Naive thymus-derived CD4-positive, alpha-beta T cell (primary cell): ENCODE results near the gene ILRUN. TPM values are rescaled to one million over a fixed set of nuclear protein-coding genes. Genes with fewer than 3 reads are reported as not detected.
"Not testable (repeated sequence)": the region's sequence is repeated elsewhere in the genome, so short reads cannot be mapped to it uniquely, and the experiment has no call there.

Experiments used
- ATAC-seq: fragments of 150-1000 bp; cut with Tn5 transposase; 2 replicates; pipeline ENCODE4 v1.10.0; 2021; ENCODE audit warnings: mild to moderate bottlenecking, moderate library complexity
- CTCF ChIA-PET: fragments of 350-600 bp; sonication (Branson Sonifier 250); formaldehyde crosslinking; loops from one replicate; lab custom pipeline; 2021; ENCODE audit warnings: antibody characterized with exemption; lab: Charles Lee
- POLR2A ChIA-PET: fragments of 350-600 bp; sonication (Branson Sonifier 250); formaldehyde crosslinking; loops from one replicate; lab custom pipeline; 2021; ENCODE audit warnings: antibody characterized with exemption, inconsistent platforms; lab: Charles Lee
- DNase-seq, 9 donors: peaks; one replicate each; pipeline versions ENCODE4 v3.0.0 to v3.0.0-alpha.2; 2020 to 2022; ENCODE audit warnings: mixed read lengths in 1 of 9
- H3K27ac ChIP-seq: one replicate; pipeline ENCODE4 v1.7.0; 2013; ENCODE audit warnings: mild to moderate bottlenecking, low read depth, low read length, moderate library complexity
- H3K27me3 ChIP-seq, 2 donors: one replicate each; pipeline ENCODE4 v1.7.0; 2013; ENCODE audit warnings: low read length in 2 of 2, mild to moderate bottlenecking in 2 of 2, moderate library complexity in 2 of 2; ENCODE audit not compliant: control insufficient read depth in 2 of 2, insufficient read depth in 2 of 2
- H3K36me3 ChIP-seq, 3 experiments: 1 replicate in 2 of 3; 2 replicates in 1 of 3; pipeline ENCODE4 v1.7.0; 2013; ENCODE audit warnings: low read length in 3 of 3, mild to moderate bottlenecking in 3 of 3, moderate library complexity in 1 of 3; ENCODE audit not compliant: insufficient read depth in 3 of 3, control insufficient read depth in 2 of 3
- H3K4me1 ChIP-seq, 2 donors: one replicate each; pipeline ENCODE4 v1.7.0; 2013; ENCODE audit warnings: low read length in 2 of 2, mild to moderate bottlenecking in 2 of 2, moderate library complexity in 1 of 2; ENCODE audit not compliant: control insufficient read depth in 2 of 2, insufficient read depth in 2 of 2
- H3K4me3 ChIP-seq: 2 replicates; pipeline ENCODE4 v1.7.0; 2013; ENCODE audit warnings: mild to moderate bottlenecking, low read length
- H3K9me3 ChIP-seq, 3 experiments: 1 replicate in 2 of 3; 2 replicates in 1 of 3; pipeline ENCODE4 v1.7.0; 2013; ENCODE audit warnings: low read length in 3 of 3; ENCODE audit not compliant: control insufficient read depth in 2 of 3
- H3K27ac Mint-ChIP-seq, 9 donors: one replicate each; pipeline ENCODE4 v1.8.0; 2020 to 2022; ENCODE audit warnings: mixed read lengths in 9 of 9, mild to moderate bottlenecking in 8 of 9, moderate library complexity in 5 of 9, inconsistent platforms in 2 of 9
- H3K27me3 Mint-ChIP-seq, 5 donors: one replicate each; pipeline ENCODE4 v1.8.0; 2021 to 2022; ENCODE audit warnings: mixed read lengths in 5 of 5, mild to moderate bottlenecking in 1 of 5
- H3K36me3 Mint-ChIP-seq, 5 donors: one replicate each; pipeline ENCODE4 v1.8.0; 2020 to 2022; ENCODE audit warnings: mixed read lengths in 5 of 5, mild to moderate bottlenecking in 3 of 5, inconsistent platforms in 1 of 5
- H3K4me1 Mint-ChIP-seq, 7 donors: one replicate each; pipeline ENCODE4 v1.8.0; 2020 to 2022; ENCODE audit warnings: mixed read lengths in 7 of 7, mild to moderate bottlenecking in 3 of 7, inconsistent platforms in 1 of 7
- H3K4me3 Mint-ChIP-seq, 10 donors: one replicate each; pipeline ENCODE4 v1.8.0; 2020 to 2022; ENCODE audit warnings: mild to moderate bottlenecking in 10 of 10, mixed read lengths in 10 of 10, moderate library complexity in 6 of 10, inconsistent platforms in 2 of 10
- H3K9me3 Mint-ChIP-seq, 11 donors: one replicate each; pipeline ENCODE4 v1.8.0; 2020 to 2022; ENCODE audit warnings: mixed read lengths in 11 of 11, mild to moderate bottlenecking in 4 of 11, inconsistent platforms in 1 of 11, moderate library complexity in 1 of 11
- intact Hi-C, 2 donors: fragments of 100-400 bp; cut with micrococcal nuclease; formaldehyde crosslinking; loops; one replicate each; pipeline ENCODE4 v1.15.1; 2023
- polyA plus RNA-seq, 2 donors: library from polyadenylated mRNA; unstranded; fragments of 300-500 nt; fragmentation: Illumina TruSeq; gene quantifications; one replicate each; pipeline ENCODE4 v1.2.3, GENCODE V29; 2021
- total RNA-seq, 6 experiments: library from RNA in 5 of 6; stranded (reverse) in 5 of 6; gene quantifications; 1 replicate in 5 of 6; 2 replicates in 1 of 6; pipeline ENCODE4 v1.2.3 and lab custom pipeline; 2021 to 2026

The ILRUN gene
- total and polyA plus RNA-seq, 7 experiments from 2014 or later: 8.8 to 74.6 (median 49.2) TPM

DNA sequence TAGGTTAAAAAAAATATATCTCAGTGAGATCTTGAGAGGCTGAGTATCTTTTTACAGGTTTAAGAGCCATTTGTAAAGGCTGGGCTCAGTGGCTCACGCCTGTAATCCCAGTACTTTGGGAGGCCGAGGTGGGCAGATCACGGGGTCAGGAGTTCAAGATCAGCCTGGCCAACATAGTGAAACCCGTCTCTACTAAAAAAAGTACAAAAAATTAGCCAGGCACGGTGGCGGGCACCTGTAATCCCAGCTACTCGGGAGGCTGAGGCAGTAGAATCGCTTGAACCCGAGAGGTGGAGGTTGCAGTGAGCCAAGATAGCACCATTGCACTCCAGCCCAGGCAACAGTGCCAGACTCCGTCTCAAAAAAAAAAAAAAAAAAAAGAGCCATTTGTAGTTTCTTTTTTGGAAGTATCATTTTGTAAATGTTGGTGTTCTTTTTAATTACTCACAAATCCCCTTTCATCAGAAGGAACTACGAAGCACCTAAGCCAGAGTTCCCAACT lies 40.6 kb downstream of the ILRUN start:
- ATAC-seq: not testable (repeated sequence)
- peaks cover 0 to 17% (median 12%) of the 10 kb centered on the region in 5 donors for H3K36me3 Mint-ChIP-seq

GRCh38 chr6:34654061-34654710 lies 42.4 kb downstream of the ILRUN start:
- H3K4me1 ChIP-seq: peaks cover 11 to 17% of the 10 kb centered on the region in 2 donors
- intact Hi-C loops: no loop called here

More for the DNA sequence above, 40.6 kb downstream of the ILRUN start:
- Histone ChIP-seq H3K4me3 (peak overlapping the region; percentile 55), H3K4me1 (peaks cover 11 to 17% of the 10 kb centered on the region in 2 donors), H3K27ac (peak overlapping the region; percentile 72)
- H3K36me3 ChIP-seq, H3K9me3 Mint-ChIP-seq, H3K27me3 Mint-ChIP-seq, H3K27me3 ChIP-seq, DNase-seq, H3K9me3 ChIP-seq: not testable (repeated sequence)
- intact Hi-C loops: loop anchor here (1.0 to 5.0 kb wide), 3 partner anchors 8 to 101 kb away; partner anchors contain the start of gene SNRPC (in 1 of the 2)
- ChIA-PET POLR2A (interaction anchor here (0.7 to 4.4 kb wide), 8 partner anchors 10 to 419 kb away, joined by 3 to 49 read pairs (median 4); partner anchors contain the start of genes HMGA1 and ILRUN), CTCF (interaction anchor here (0.8 kb wide), 2 partner anchors 9 to 47 kb away, joined by 3 to 4 read pairs; no protein-coding TSS in a partner anchor)
- H3K4me3 Mint-ChIP-seq: peak overlapping the region in 8 of 10 donors; percentile 14 to 94 (median 88)
- peak overlapping the region; percentile 84 to 97 (median 93) for H3K27ac Mint-ChIP-seq
- H3K4me1 Mint-ChIP-seq: peaks cover 27 to 58% (median 54%) of the 10 kb centered on the region in 7 donors

GRCh38 chr6:34652263-34652662 lies 44.3 kb downstream of the ILRUN start:
- Histone ChIP-seq H3K9me3 (no peaks in the 10 kb centered on the region), H3K36me3 (peaks cover 0 to 6% (median 0%) of the 10 kb centered on the region in 3 experiments), H3K27me3 (no peaks in the 10 kb centered on the region), H3K27ac (no peak overlapping the region), H3K4me1 (peaks cover 11 to 17% of the 10 kb centered on the region in 2 donors), H3K4me3 (no peak overlapping the region)
- H3K4me1 Mint-ChIP-seq: peaks cover 23 to 51% (median 45%) of the 10 kb centered on the region in 7 donors
- ATAC-seq (no peak), DNase-seq (no peak)
- H3K4me3 Mint-ChIP-seq: no peak overlapping the region
- no peaks in the 10 kb centered on the region for H3K9me3 Mint-ChIP-seq
- ChIA-PET POLR2A (no interaction called here), CTCF (no interaction called here)
- H3K27me3 Mint-ChIP-seq: no peaks in the 10 kb centered on the region
- intact Hi-C loops: no loop called here
- no peak overlapping the region for H3K27ac Mint-ChIP-seq
- H3K36me3 Mint-ChIP-seq: peaks cover 0 to 26% (median 15%) of the 10 kb centered on the region in 5 donors

More at GRCh38 chr6:34654061-34654710, 42.4 kb downstream of the ILRUN start:
- no peaks in the 10 kb centered on the region for H3K27me3 ChIP-seq
- Mint-ChIP-seq H3K4me1 (peaks cover 22 to 54% (median 52%) of the 10 kb centered on the region in 7 donors), H3K9me3 (no peaks in the 10 kb centered on the region), H3K4me3 (no peak overlapping the region), H3K36me3 (peaks cover 0 to 20% (median 13%) of the 10 kb centered on the region in 5 donors), H3K27ac (peak overlapping the region in 3 of 9 donors; percentile 33 to 84 (median 47)), H3K27me3 (no peaks in the 10 kb centered on the region)
- no peak overlapping the region for H3K4me3 ChIP-seq
- ChIA-PET CTCF (interaction anchor here (0.7 kb wide), 1 partner anchor 431 kb away, joined by 5 read pairs; no protein-coding TSS in a partner anchor), POLR2A (interaction anchor here (0.7 to 1.9 kb wide), 2 partner anchors 19 to 103 kb away, joined by 3 to 6 read pairs; partner anchors contain the start of gene SNRPC)
- no peak for DNase-seq
- H3K9me3 ChIP-seq: no peaks in the 10 kb centered on the region
- peaks cover 0 to 6% (median 0%) of the 10 kb centered on the region in 3 experiments for H3K36me3 ChIP-seq
- H3K27ac ChIP-seq: no peak overlapping the region
- ATAC-seq: no peak

DNA sequence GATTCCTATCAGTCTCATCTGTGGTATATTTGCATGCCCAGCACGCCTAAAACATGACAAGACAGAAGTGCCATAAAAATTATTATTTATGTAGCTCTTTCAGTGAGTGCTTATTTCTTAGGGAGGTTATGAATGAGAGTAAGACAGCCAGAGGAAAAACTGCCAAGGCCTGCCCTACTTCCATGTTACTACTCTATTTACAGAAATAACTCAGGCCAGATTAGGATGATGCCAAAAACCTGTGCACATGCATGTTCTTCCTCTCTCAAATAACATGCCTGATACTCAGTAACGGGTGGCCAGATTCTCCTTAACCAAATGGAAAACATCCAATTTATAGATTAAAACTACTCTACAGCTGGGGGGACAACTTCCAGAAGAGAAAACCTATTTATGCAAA lies 45.7 kb downstream of the ILRUN start:
- Histone ChIP-seq H3K27me3 (no peaks in the 10 kb centered on the region), H3K27ac (no peak overlapping the region), H3K4me3 (no peak overlapping the region), H3K36me3 (peaks cover 0 to 16% (median 6%) of the 10 kb centered on the region in 3 experiments), H3K4me1 (peaks cover 3 to 5% of the 10 kb centered on the region in 2 donors), H3K9me3 (no peaks in the 10 kb centered on the region)
- CTCF ChIA-PET: interaction anchor here (0.6 kb wide), 1 partner anchor 41 kb away, joined by 3 read pairs; no protein-coding TSS in a partner anchor
- Mint-ChIP-seq H3K4me3 (no peak overlapping the region), H3K27ac (no peak overlapping the region), H3K36me3 (peaks cover 2 to 34% (median 22%) of the 10 kb centered on the region in 5 donors), H3K27me3 (no peaks in the 10 kb centered on the region), H3K9me3 (no peaks in the 10 kb centered on the region), H3K4me1 (peaks cover 22 to 45% (median 33%) of the 10 kb centered on the region in 7 donors)
- POLR2A ChIA-PET: interaction anchor here (0.7 to 1.2 kb wide), 4 partner anchors 11 to 48 kb away, joined by 3 to 5 read pairs (median 4); no protein-coding TSS in a partner anchor
- DNase-seq (no peak), ATAC-seq (no peak)
- intact Hi-C loops: no loop called here

GRCh38 chr6:34650232-34650631 lies 46.3 kb downstream of the ILRUN start:
- peaks cover 5 to 38% (median 24%) of the 10 kb centered on the region in 5 donors for H3K36me3 Mint-ChIP-seq
- H3K36me3 ChIP-seq: peaks cover 0 to 22% (median 10%) of the 10 kb centered on the region in 3 experiments
- H3K4me1 ChIP-seq, ATAC-seq, H3K4me3 Mint-ChIP-seq, H3K27ac ChIP-seq, H3K27ac Mint-ChIP-seq, intact Hi-C loops, H3K27me3 ChIP-seq, H3K27me3 Mint-ChIP-seq, H3K9me3 ChIP-seq, H3K9me3 Mint-ChIP-seq, DNase-seq, H3K4me3 ChIP-seq: not testable (repeated sequence)
- CTCF ChIA-PET: interaction anchor here (0.6 kb wide), 1 partner anchor 41 kb away, joined by 3 read pairs; no protein-coding TSS in a partner anchor
- peaks cover 22 to 39% (median 27%) of the 10 kb centered on the region in 7 donors for H3K4me1 Mint-ChIP-seq
- POLR2A ChIA-PET: interaction anchor here (1.1 to 1.2 kb wide), 2 partner anchors 23 to 49 kb away, joined by 3 to 5 read pairs; no protein-coding TSS in a partner anchor

GRCh38 chr6:34648806-34649205 lies 47.8 kb downstream of the ILRUN start:
- no peak overlapping the region for H3K27ac Mint-ChIP-seq
- intact Hi-C loops: no loop called here

More at GRCh38 chr6:34648806-34649205, 47.8 kb downstream of the ILRUN start:
- no peaks in the 10 kb centered on the region for H3K27me3 Mint-ChIP-seq
- no peak for DNase-seq
- no peak overlapping the region for H3K4me3 Mint-ChIP-seq
- Histone ChIP-seq H3K27me3 (no peaks in the 10 kb centered on the region), H3K4me3 (no peak overlapping the region), H3K9me3 (no peaks in the 10 kb centered on the region), H3K36me3 (peaks cover 0 to 23% (median 10%) of the 10 kb centered on the region in 3 experiments), H3K27ac (no peak overlapping the region), H3K4me1 (peaks cover 0 to 3% of the 10 kb centered on the region in 2 donors)
- ChIA-PET POLR2A (no interaction called here), CTCF (no interaction called here)
- peaks cover 16 to 43% (median 22%) of the 10 kb centered on the region in 7 donors for H3K4me1 Mint-ChIP-seq
- H3K36me3 Mint-ChIP-seq: peaks cover 9 to 47% (median 28%) of the 10 kb centered on the region in 5 donors
- ATAC-seq: no peak
- H3K9me3 Mint-ChIP-seq: no peaks in the 10 kb centered on the region
